SH-SY5Y (cell line): ENCODE data around the gene UBXN7.

ENCODE experiments used
- GATA2 ChIP-seq: IDR thresholded peaks from 2 replicates; pipeline ENCODE4 v1.6.1; 2011; ENCODE audit warnings: mild to moderate bottlenecking, low read depth, low read length
- GATA3 ChIP-seq: IDR thresholded peaks from 2 replicates; pipeline ENCODE4 v1.6.1; 2011; ENCODE audit warnings: low read depth, mild to moderate bottlenecking, low read length, moderate library complexity

UBXN7 gene

DNA sequence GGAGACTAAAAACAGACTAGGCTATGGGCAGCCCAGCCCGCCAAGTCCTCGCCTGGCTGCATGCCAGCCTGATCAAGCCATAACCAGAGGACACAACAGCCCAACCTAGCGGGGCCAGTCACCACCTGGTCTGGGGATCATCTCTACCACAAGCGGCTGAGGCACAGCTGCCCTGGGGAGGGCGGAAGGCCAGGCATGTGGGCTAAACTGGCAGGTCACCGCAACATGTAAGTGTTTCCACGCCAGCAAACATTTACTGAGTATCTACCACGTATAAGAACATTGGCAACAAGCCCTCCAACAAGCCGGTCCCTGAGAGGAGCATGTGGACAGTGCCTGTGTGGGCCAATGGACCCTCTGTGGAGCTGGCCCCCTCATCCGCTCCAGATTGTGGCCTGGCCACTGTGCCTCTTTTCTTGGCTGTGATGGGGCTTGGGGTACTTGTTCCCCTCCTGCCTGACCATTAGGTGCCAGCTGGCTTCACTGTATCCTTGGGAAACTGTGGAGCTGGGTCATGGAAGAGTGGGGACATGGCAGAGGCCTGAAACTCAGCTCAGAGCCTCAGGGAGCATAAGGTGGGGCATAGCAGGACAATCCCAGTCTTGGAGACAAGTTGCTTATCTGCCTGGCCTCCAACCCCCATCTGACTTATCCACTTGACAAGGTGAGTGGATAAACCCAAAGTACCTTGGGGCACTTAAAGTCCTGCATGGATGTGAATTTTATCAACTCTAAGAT is 9.0 kb downstream of the UBXN7 start:
- no peak for TF ChIP-seq GATA2
- TF ChIP-seq GATA3 = no peak

DNA sequence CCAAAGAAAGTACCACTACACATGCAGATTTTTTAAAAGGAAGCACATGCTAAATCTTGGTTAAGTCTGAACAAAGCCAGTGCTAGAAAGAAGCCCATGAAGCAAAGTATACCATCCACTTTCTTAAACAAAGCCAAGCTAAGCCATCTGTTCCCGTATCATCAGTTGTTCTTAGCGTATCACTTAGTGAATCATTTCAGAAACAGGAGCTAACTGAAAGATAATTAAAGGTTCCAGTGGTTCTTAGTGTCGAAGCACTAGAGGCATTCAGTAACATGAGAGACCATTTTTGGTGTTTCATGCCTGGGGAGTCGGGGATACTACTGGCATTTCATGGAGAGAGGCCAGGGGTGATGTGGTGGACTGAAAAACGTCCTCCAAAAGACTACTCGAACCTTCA is 12.8 kb downstream of the UBXN7 start:
- TF ChIP-seq GATA2 (no peak), GATA3 (no peak)

DNA sequence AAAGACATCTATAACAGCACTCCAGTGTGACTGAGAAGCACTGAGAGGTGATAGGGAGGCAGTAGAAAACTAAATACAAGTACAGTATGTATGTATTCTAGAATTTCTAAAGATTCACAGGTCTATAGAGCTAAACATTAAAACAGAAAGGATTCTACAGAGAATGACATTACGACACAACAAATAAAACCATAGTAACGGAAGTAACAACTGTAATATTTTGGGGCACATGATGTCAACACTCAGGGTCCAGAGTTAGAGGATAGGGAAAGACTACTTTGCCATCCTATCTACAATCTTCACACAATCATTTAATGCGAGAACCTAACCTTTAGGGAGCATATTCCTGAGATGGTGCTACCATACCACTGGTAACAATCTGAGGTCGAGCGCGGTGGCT is 13.6 kb downstream of the UBXN7 start:
- TF ChIP-seq GATA2 (no peak), GATA3 (no peak)

DNA sequence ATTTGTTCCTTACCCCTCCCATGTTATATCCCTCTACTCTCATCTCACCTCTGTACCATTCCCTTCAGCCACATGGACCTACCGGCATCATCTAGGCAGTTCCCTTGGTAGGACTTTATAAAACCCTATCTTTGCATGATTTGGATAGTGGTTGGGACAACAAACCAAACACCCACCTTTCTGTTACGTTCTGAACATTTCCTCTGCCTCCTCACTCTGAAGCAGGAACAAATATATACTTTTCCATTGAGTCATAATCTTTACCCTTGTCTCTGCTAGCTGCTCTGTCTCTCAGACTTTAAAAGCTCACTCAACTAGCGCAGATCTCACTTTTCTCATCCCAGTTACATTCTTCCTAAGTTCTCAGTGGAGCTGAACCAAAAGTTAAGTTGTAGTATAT is 17.8 kb downstream of the UBXN7 start:
- TF ChIP-seq GATA2 (no peak), GATA3 (no peak)

DNA sequence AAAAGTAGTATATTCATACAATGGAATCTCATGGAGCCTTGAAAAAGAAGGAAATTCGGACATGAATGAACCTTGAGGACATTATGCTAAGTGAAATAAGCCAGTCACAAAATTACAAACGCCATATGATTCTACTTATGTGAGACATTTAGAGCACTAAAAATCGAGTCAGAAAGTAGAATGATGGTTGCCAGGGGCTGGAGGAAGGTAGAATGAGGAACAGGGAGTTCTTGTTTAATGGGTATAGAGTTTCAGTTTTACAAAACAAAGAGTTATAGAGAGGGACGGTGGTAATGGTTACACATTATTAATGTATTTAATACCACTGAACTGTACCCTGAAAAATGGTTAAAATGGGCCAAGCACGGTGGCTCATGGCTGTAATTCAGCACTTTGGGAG is 19.5 kb downstream of the UBXN7 start:
- no peak for TF ChIP-seq GATA2

DNA sequence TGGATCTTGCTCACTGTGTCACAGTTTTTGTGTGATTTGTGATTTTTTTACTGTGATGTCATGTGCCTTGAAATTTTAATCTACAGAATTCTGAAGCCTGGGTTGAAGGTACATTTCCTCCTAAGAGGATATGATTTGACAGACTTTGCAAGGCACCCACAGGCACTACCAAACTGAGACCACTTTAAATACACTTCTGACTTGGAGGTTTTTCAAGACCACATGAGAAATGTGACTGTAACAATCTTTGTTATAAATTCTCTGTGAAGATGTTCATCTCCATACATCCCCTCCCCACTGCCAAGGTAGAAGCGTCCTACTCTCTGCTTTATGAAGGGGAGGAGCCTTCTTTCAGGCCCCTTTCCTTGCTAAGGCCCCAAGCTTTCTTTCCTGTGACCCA is 22.8 kb downstream of the UBXN7 start:
- TF ChIP-seq GATA2 = no peak
- TF ChIP-seq GATA3 = no peak

DNA sequence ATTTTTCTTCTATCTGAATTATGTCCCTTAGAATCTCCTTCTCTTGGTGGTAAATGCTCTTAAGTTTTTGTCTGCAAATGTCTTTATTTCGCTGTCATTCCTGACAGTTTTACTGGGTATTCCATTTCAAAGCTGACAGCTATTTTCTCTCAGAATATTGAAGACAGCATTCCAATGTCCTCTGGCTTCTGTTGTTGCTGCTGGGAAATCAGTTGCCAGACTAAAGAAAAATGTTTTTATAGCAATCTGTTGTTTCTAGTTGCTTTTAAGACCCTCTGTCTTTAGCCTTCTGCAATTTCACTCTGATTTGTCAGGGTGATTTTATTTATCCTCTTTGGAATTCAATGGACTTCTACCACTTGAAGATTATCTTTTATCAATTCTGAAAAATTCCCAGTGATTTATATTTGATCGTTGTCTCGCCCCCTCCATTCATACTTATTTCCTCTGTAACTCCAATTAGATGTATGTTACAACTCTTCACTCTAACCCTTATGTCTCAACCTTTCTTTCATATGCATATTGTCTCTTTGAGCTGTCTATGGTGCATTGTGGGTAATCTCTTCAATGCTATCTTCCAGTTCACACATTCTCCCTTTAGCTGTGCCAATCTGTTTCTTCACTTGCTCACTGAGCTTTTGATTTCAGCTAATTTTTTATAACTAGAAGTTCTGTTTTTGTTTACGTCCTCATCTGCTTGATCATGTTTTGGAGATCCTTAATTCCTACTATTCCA is 23.5 kb downstream of the UBXN7 start:
- TF ChIP-seq GATA3 (no peak), GATA2 (no peak)

DNA sequence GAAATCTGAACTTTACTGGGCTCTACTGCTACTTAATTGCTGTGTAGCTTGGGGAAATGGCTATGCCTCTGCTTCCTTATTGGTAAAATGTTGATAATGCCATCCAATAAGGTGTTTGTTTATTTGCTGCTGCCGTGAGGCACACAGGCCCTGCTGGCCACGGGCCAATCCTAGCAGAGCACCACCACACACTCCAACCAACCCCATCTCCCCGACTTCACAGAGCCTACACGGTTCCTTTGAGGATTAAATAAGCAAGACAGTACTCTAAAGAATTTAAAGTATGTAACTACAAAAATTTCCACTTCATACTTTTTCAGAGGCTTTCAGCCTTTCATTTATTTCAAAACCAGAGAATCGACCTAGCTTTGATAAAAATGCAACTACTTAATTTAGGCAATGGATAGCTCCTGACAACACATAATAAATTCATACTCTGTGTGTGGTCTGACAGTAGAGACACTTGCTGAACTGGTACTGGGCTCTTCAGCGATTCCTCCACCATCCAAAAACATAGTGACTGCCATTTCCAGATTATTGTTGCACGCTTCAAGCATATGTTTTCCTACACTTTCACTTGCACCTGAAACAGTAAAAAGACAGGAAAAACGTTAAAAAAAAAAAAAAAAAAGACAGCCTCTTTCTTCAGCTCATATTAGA is 25.3 kb downstream of the UBXN7 start:
- TF ChIP-seq GATA2 (no peak), GATA3 (no peak)

DNA sequence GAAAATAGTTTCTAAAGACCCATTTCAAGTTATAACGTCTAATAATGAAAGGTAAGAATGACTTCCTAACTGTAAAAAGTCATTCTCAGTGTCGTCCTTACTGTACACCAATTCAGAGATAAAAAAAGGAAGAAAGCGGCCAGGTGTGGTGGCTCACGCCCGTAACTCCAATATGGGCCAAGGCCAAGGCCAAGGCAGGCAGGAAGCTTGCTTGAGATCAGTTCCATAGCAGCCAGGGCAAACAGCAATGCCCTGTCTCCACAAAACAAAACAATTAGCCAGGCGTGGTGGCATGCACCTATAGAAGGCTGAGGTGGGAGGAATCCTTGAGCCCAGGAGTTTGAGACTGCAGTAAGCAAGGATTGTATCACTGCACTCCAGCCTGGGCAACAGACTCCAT is 31.9 kb downstream of the UBXN7 start:
- TF ChIP-seq GATA2 (no peak), GATA3 (no peak)

DNA sequence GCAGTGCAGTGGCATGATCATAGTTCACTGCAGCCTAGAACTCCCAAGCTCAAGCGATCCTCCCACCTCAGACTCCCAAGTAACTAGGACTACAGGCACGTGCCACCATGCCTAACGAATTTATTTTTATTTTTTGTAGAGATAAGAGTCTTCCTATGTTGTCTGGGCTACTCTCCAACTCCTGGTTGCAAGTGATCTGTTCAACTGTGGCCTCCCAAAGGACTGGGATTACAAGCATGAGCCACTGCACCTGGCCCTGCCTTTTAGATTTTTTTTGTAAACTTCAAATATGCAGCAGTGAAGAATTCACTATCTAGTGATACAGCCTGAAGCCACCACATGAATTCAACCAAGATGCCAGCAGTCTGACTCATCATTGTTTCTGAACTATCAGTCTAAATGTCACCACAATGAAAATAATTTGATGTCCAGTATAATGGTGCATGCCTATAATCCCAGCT is 32.7 kb downstream of the UBXN7 start:
- TF ChIP-seq GATA2 (no peak), GATA3 (no peak)

DNA sequence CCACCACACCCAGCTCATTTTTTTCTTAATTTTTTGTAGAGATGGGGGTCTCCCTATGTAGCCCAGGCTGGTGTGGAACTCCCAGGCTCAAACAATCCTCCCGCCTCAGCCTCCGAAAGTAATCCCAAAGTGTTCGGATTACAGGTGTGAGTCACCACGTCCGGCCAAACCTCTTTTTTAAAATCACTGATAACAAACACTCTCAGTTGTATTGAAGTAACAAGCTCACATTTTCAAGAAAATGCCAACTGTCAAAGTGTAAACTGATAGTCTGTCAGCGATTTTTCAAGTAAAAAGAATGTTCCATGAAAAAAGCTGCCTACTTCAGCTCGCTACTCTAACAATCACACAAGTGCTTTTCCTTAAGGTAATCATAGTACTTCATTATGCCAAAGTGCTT is 33.4 kb downstream of the UBXN7 start:
- TF ChIP-seq GATA3 = no peak
- no peak for TF ChIP-seq GATA2

DNA sequence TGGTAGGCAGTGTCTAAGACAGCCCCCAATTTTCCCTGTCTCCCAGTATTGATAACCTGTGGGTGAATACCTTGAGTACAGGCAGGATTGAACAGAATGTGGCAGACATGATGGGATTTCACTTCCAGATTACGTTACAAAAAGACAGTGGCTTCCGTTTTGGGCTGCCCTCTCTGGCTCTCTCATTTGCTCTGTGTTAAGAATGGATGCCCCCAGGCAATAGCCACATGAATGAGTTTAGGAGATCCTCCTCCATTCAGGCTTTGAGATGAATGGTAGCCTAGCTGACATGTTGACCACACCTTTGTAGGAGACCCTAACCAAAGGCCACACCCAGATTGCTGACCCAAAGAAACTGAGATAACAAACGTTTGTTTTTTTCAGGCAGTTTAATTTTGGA is 34.3 kb downstream of the UBXN7 start:
- TF ChIP-seq GATA3 (no peak), GATA2 (no peak)

DNA sequence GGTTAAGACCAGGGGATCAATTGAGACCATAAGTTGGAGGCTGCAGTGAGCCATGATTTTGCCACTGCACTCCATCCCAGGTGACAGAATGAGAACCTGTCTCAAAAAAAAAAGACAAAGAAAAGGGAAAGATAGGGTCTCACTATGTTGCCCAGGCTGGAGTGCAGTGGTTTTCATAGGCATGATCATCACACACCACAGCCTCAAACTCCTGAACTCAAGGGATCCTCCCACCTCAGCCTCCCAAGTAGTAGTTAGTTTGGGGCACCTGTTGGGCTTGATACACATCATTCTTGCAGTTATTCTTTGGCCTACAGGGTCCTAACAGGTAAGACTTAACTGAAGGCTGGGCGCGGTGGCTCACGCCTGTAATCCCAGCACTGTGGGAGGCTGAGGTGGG is 42.1 kb downstream of the UBXN7 start:
- TF ChIP-seq GATA3 = no peak
- no peak for TF ChIP-seq GATA2

DNA sequence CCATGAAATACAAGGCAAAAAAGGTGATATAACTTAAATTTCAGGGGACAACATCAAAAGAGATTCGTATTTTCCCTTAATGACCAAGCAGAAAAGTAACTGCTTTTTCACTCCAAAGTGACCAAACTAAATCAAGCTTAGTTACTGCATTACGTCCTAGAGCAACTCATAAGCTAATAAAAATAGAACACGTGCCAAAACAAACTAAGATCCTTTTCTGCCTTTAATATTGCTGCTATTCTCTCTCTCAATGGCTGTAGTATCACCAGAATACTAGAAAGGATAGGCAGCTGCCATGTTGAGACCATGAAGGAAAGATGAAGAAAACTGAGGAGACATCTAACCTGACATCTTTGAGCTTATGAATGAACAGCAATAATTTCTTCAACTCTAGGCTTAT is 43.3 kb downstream of the UBXN7 start:
- TF ChIP-seq GATA2 (no peak), GATA3 (no peak)

DNA sequence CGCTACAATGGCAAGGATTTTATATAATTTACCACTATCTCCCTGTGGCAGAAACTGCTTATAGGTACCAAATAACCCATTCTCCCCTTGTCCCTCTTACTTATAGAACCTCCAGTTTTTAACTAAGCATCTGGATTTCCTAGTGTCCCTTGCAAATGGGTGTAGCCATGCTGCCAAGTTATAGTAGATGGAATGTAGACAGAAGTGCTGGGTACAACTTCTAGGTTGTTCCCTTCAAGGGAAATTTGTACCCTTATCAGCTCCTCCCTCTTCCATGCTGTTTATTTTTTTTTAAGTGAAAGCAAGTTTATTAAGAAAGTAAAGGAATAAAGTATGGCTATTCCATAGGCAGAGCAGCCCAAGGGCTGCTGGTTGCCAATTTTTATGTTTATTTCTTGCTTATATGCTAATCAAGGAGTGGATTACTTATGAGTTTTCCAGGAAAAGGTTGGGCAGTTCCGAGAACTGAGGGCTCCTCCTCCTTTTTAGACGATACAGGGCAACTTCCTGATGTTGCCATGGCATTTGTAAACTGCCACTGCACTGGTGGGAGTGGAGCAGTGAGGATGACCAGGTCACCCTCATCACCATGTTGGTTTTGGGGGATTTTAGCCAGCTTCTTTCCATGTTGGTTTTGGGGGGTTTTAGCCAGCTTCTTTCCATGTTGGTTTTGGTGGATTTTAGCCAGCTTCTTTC is 53.9 kb downstream of the UBXN7 start:
- TF ChIP-seq GATA2 = no peak
- TF ChIP-seq GATA3 = no peak
